HG03460 (cell line): Measurements from ENCODE around the gene PSENEN.

Source experiments
- ATAC-seq: cut with Tn5 transposase; IDR thresholded peaks from one replicate; pipeline ENCODE4 v1.9.1; 2021; ENCODE audit not compliant: unreplicated experiment

Gene PSENEN

GRCh38 chr19:35750167-35750566 is 4.7 kb downstream of the PSENEN start:
- ATAC-seq = no peak

- no peak for ATAC-seq
Measured at GRCh38 chr19:35751839-35752745, 6.6 kb downstream of the PSENEN start.

GRCh38 chr19:35752746-35753350 is 7.4 kb downstream of the PSENEN start:
- no peak for ATAC-seq

- ATAC-seq = no peak
Measured at GRCh38 chr19:35753634-35754369, 8.4 kb downstream of the PSENEN start.

- ATAC-seq = no peak
Measured at GRCh38 chr19:35754370-35755130, 9.1 kb downstream of the PSENEN start.

- no peak for ATAC-seq
Measured at GRCh38 chr19:35755131-35755549, 9.7 kb downstream of the PSENEN start.

GRCh38 chr19:35755550-35756376 is 10.3 kb downstream of the PSENEN start:
- ATAC-seq = no peak

- no peak for ATAC-seq
Measured at GRCh38 chr19:35756377-35757230, 11.2 kb downstream of the PSENEN start, which contains the start of gene HSPB6. HSPB6 (minus strand) TSS chr19:35757029; CDS start chr19:35757008, 21 bp downstream.

- ATAC-seq = no peak
Measured at GRCh38 chr19:35757231-35757748, 11.8 kb downstream of the PSENEN start.

- peak; percentile 95 for ATAC-seq
Measured at GRCh38 chr19:35757749-35758608, 12.5 kb downstream of the PSENEN start, which contains the start of gene PROSER3. PROSER3 (plus strand) TSS chr19:35758176; CDS start chr19:35758216, 40 bp downstream.

- no peak for ATAC-seq
Measured at GRCh38 chr19:35759697-35760096, 14.2 kb downstream of the PSENEN start.

- ATAC-seq = no peak
Measured at GRCh38 chr19:35760711-35761349, 15.4 kb downstream of the PSENEN start.

- ATAC-seq = no peak
Measured at GRCh38 chr19:35764432-35765315, 19.2 kb downstream of the PSENEN start.

- no peak for ATAC-seq
Measured at GRCh38 chr19:35766571-35767104, 21.2 kb downstream of the PSENEN start.

GRCh38 chr19:35767288-35768081 is 22.0 kb downstream of the PSENEN start:
- no peak for ATAC-seq
